Retinal pigment epithelial cell (primary cell): ENCODE measurements around the gene CAGE1.
A peak's percentile ranks its signal among the peaks of the same experiment; 100 is the strongest.

Experiments
- DNase-seq: peaks from one replicate; pipeline ENCODE4 v3.0.0-alpha.2; 2010; ENCODE audit warnings: low read depth
- H3K4me3 ChIP-seq: 2 replicates; pipeline ENCODE4 v1.5.1; 2011; ENCODE audit warnings: mild to moderate bottlenecking, low read length, control low read depth, moderate library complexity
- CTCF ChIP-seq: conservative IDR thresholded peaks from 2 replicates; pipeline ENCODE4 v1.5.1; 2011; ENCODE audit warnings: low read depth, low read length, control low read depth, inconsistent platforms

The CAGE1 gene

GRCh38 chr6:7431674-7432390 lies 42.3 kb upstream of the CAGE1 start:
- DNase-seq: no peak
- no peak overlapping the region for H3K4me3 ChIP-seq
- no peak for TF ChIP-seq CTCF

GRCh38 chr6:7431313-7431673 lies 41.8 kb upstream of the CAGE1 start:
- H3K4me3 ChIP-seq: no peak overlapping the region
- TF ChIP-seq CTCF: no peak
- no peak for DNase-seq

- H3K4me3 ChIP-seq: no peak overlapping the region
- no peak for TF ChIP-seq CTCF
Observed at GRCh38 chr6:7426447-7427169, 37.1 kb upstream of the CAGE1 start.

DNA sequence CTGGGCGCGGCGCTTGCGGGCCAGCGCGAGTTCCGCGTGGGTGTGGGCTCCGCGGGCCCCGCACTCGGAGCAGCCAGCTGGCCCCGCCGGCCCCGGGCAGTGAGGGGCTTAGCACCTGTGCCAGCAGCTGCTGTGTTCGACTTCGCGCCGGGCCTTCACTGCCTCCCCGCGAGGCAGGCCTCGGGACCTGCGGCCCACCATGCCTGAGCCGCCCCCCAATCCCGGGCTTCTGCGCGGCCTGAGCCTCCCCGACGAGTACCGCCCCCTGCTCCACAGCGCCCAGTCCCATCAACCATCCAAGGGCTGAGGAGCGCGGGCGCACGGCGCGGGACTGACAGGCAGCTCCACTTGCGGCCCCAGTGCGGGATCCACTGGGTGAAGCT lies 36.3 kb upstream of the CAGE1 start:
- TF ChIP-seq CTCF: no peak
- H3K4me3 ChIP-seq: no peak overlapping the region
- DNase-seq: no peak

More at GRCh38 chr6:7426447-7427169, 37.1 kb upstream of the CAGE1 start:
- no peak for DNase-seq

DNA sequence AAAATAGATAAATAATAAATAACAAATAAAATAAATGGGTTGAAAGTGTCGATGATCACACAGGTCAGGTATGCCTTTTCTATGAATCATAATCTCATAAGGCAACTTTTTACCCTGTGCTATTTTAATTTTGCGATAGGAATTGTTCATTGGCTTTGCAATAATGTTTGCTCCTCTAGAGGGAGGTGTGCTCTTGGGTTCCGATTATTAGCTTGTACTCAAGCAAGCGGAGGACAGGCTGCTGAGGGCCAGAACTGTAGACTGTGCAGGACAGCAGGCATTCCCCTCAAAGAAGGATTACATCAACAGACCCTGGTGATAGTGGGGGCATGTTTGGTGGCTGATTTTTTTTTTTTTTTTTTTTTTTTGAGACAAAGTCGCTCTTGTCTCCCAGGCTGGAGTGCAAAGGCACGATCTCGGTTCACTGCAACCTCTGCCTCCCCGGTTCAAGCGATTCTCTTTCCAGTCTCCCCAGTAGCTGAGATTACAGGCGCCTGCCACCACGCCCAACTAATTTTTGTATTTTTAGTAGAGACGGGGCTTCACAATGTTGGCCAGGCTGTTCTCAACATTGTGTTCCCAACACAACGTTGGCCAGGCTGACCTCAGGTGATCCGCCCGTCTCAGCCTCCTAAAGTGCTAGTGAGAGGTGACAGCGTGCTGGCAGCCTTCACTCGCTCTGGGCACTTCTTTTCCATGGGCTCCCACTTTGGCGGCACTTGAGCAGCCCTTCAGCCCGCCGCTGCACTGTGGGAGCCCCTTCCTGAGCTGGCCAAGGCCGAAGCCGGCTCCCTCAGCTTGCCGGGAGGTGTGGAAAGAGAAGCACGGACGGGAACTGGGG lies 35.6 kb upstream of the CAGE1 start:
- DNase-seq: peak; percentile 35
- no peak overlapping the region for H3K4me3 ChIP-seq
- peak; percentile 66 for TF ChIP-seq CTCF

- DNase-seq: no peak
- no peak overlapping the region for H3K4me3 ChIP-seq
- no peak for TF ChIP-seq CTCF
Observed at GRCh38 chr6:7424058-7424457, 34.5 kb upstream of the CAGE1 start.
